ENCODE data around the gene NAA80.

The NAA80 gene

GRCh38 chr3:50327943-50328691 lies 28.9 kb upstream of the NAA80 start, which contains the start of gene TUSC2:
Gene TUSC2, minus strand, starts transcription at chr3:50328223. Its CDS starts 124 bp downstream, at chr3:50328099.
- peak; percentile 97 for DNase-seq (ENCODE audit: low spot score)

- no peak for DNase-seq (ENCODE audit: low spot score)
Observed at GRCh38 chr3:50327129-50327528, 27.9 kb upstream of the NAA80 start.

GRCh38 chr3:50326182-50326541 lies 27.0 kb upstream of the NAA80 start:
- DNase-seq (ENCODE audit: low spot score): no peak

GRCh38 chr3:50325497-50326181 lies 26.4 kb upstream of the NAA80 start:
- no peak for DNase-seq (ENCODE audit: low spot score)

GRCh38 chr3:50325113-50325480 lies 25.9 kb upstream of the NAA80 start:
- DNase-seq (ENCODE audit: low spot score): no peak

- peak; percentile 73 for DNase-seq (ENCODE audit: low spot score)
Observed at GRCh38 chr3:50324351-50325112, 25.3 kb upstream of the NAA80 start.

GRCh38 chr3:50323614-50324199 lies 24.5 kb upstream of the NAA80 start:
- no peak for DNase-seq (ENCODE audit: low spot score)

- no peak for DNase-seq (ENCODE audit: low spot score)
Observed at GRCh38 chr3:50323092-50323600, 23.9 kb upstream of the NAA80 start.

- DNase-seq (ENCODE audit: low spot score): no peak
Observed at GRCh38 chr3:50322386-50323091, 23.3 kb upstream of the NAA80 start, which contains the start of gene HYAL2. Gene HYAL2, minus strand, starts transcription at chr3:50322745. Its CDS starts 2,256 bp downstream, at chr3:50320489.

GRCh38 chr3:50322115-50322385 lies 22.8 kb upstream of the NAA80 start:
- no peak for DNase-seq (ENCODE audit: low spot score)

GRCh38 chr3:50321336-50322114 lies 22.3 kb upstream of the NAA80 start:
- DNase-seq (ENCODE audit: low spot score): peak; percentile 91

GRCh38 chr3:50320853-50321335 lies 21.7 kb upstream of the NAA80 start:
- DNase-seq (ENCODE audit: low spot score): peak; percentile 68

GRCh38 chr3:50319894-50320625 lies 20.9 kb upstream of the NAA80 start:
- DNase-seq (ENCODE audit: low spot score): no peak

- DNase-seq (ENCODE audit: low spot score): no peak
Observed at GRCh38 chr3:50319181-50319893, 20.1 kb upstream of the NAA80 start.

GRCh38 chr3:50318615-50319014 lies 19.4 kb upstream of the NAA80 start:
- DNase-seq (ENCODE audit: low spot score): no peak

GRCh38 chr3:50318163-50318562 lies 19.0 kb upstream of the NAA80 start:
- DNase-seq (ENCODE audit: low spot score): no peak

GRCh38 chr3:50317300-50317699 lies 18.1 kb upstream of the NAA80 start:
- DNase-seq (ENCODE audit: low spot score): no peak

GRCh38 chr3:50316657-50317242 lies 17.5 kb upstream of the NAA80 start:
- DNase-seq (ENCODE audit: low spot score): no peak

GRCh38 chr3:50314816-50315215 lies 15.6 kb upstream of the NAA80 start:
- no peak for DNase-seq (ENCODE audit: low spot score)
